ENCODE data around the gene OR4D11.

OR4D11 gene

GRCh38 chr11:59550368-59550841, 47.0 kb downstream of the OR4D11 start:
- peak; percentile 46 for DNase-seq

GRCh38 chr11:59550842-59551658, 47.7 kb downstream of the OR4D11 start:
- no peak for DNase-seq

DNA sequence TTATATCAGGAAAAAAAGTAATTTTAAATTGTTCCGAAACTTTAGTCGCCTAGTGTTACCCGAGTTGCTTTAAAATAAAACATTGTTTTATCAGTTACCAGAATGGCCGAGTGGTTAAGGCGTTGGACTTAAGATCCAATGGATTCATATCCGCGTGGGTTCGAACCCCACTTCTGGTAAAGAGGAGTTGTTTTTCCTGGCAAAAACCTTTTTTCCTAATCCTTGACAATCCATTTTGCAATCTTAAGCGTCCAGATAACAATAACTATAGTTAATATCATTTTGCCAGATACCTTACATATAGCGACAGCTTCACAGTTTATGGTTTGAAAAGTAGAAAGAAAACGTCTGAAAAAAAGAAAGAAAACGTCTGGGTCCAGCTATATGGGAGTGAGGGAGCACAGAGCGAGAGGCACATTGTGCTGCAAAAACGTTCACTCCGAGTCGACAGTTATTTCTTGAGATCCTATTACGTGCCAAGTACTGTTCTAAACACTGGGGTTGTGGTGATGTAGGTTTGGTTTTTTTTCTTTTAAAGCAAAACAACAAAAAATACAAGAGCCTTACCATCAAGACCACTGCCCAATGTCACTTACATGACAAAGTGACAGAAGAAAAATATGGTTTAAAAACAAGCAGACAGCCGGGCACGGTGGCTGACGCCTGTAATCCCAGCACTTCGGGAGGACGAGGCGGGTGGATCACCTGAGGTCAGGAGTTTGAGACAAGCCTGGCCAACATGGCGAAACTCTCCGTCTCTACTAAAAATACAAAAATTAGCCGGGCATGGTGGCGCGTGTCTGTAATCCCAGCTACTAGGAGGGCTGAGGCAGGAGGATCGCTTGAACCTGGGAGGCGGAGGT, 48.5 kb downstream of the OR4D11 start:
- no peak for DNase-seq

DNA sequence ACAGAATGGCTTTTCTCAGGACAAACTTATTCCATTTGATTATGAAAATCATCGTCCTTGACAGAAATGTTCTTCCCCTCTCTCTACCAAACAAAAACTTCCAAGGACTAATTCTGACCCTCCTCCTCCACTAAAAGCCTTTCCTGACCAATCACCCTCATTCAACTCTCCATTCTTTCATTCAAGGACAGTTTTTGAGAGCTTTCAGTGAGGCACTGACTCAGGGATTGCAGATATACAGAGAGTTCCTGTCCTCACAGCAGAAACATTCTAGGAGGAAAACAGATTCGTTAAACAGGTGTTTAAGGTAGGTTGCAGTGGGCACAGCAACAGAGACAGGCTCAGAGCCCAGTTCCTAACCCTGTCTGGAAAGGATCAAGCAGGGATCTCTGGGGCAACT, 49.5 kb downstream of the OR4D11 start:
- no peak for DNase-seq

- DNase-seq, result no peak
Observed at GRCh38 chr11:59553323-59553722, 49.9 kb downstream of the OR4D11 start.

Measured in 8988T (cell line).